Measurements from ENCODE around the gene SIAH1.
"Not testable (repeated sequence)": the region's sequence is repeated elsewhere in the genome, so short reads cannot be mapped to it uniquely, and the experiment has no call there.

GRCh38 chr16:48416617-48417016, 31.4 kb upstream of the SIAH1 start:
- TF ChIP-seq EZH2 (IDR thresholded peaks at IDR 0.05; ENCODE audit: low read depth); CTCF (conservative IDR thresholded peaks at IDR 0.05): not testable (repeated sequence)

Data from PC-9 (cell line).